Measurements from ENCODE around the gene SEMA5B.

DNA sequence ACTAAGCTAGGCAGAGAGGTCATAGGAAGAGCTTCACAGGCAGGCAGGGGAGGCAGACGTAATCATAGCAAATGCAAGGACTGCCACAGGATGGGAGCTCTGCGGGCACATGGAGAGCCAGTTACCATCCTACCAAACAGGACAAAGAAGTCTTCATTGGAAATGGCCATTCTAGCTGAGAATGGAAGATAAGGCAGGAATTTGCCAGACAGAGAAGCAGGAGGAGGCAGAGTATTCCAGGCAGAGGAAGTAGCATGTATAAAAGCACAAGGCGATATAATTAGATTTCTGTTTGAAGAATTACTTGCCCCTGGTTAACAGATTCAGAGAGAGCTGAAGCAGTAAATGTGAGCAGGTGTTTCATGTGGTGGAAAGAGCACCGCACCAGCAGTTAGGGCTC is 3.5 kb upstream of the SEMA5B start:
- TF ChIP-seq, protein P1, sequence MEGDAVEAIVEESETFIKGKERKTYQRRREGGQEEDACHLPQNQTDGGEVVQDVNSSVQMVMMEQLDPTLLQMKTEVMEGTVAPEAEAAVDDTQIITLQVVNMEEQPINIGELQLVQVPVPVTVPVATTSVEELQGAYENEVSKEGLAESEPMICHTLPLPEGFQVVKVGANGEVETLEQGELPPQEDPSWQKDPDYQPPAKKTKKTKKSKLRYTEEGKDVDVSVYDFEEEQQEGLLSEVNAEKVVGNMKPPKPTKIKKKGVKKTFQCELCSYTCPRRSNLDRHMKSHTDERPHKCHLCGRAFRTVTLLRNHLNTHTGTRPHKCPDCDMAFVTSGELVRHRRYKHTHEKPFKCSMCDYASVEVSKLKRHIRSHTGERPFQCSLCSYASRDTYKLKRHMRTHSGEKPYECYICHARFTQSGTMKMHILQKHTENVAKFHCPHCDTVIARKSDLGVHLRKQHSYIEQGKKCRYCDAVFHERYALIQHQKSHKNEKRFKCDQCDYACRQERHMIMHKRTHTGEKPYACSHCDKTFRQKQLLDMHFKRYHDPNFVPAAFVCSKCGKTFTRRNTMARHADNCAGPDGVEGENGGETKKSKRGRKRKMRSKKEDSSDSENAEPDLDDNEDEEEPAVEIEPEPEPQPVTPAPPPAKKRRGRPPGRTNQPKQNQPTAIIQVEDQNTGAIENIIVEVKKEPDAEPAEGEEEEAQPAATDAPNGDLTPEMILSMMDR (IDR thresholded peaks at IDR 0.05; ENCODE audit: insufficient read depth, low read depth, low read length): no peak
- no peak for TF ChIP-seq EZH2 (IDR thresholded peaks at IDR 0.05; ENCODE audit: insufficient read depth, low read length)
